T-helper 17 cell (primary cell): ENCODE results near the gene FRMD4B. TPM values are rescaled to one million over a fixed set of nuclear protein-coding genes. Genes with fewer than 3 reads are reported as not detected.
"Not testable (repeated sequence)": the region's sequence is repeated elsewhere in the genome, so short reads cannot be mapped to it uniquely, and the experiment has no call there.

Experiments used
- ATAC-seq: fragments of 150-1000 bp; cut with Tn5 transposase; 2 replicates; pipeline ENCODE4 v1.10.0; 2021; ENCODE audit warnings: mild to moderate bottlenecking, moderate library complexity
- DNase-seq, 3 donors: peaks; one replicate each; pipeline versions ENCODE4 v3.0.0 to v3.0.0-alpha.2; 2020 to 2021
- H3K9me3 ChIP-seq: one replicate; pipeline ENCODE4 v1.7.0; 2013; ENCODE audit warnings: low read length, mild to moderate bottlenecking; ENCODE audit not compliant: control insufficient read depth, poor library complexity, severe bottlenecking
- H3K27ac Mint-ChIP-seq: one replicate; pipeline ENCODE4 v1.8.0; 2022; ENCODE audit warnings: mild to moderate bottlenecking, moderate library complexity, mixed read lengths
- H3K27me3 Mint-ChIP-seq: one replicate; pipeline ENCODE4 v1.8.0; 2022; ENCODE audit warnings: mixed read lengths
- H3K36me3 Mint-ChIP-seq: one replicate; pipeline ENCODE4 v1.8.0; 2022; ENCODE audit warnings: low read depth, mixed read lengths
- H3K4me1 Mint-ChIP-seq: one replicate; pipeline ENCODE4 v1.8.0; 2022; ENCODE audit warnings: mild to moderate bottlenecking, mixed read lengths
- H3K4me3 Mint-ChIP-seq: one replicate; pipeline ENCODE4 v1.8.0; 2022; ENCODE audit warnings: mild to moderate bottlenecking, moderate library complexity, mixed read lengths
- total RNA-seq, 4 donors: library from RNA in 2 of 4; stranded (reverse) in 2 of 4; gene quantifications; one replicate each; pipeline ENCODE4 v1.2.3 and lab custom pipeline; 2022 to 2026

The FRMD4B gene
- total RNA-seq, 2 donors from 2014 or later: 25.6 to 36.6 TPM

GRCh38 chr3:69273896-69274295, 112.0 kb downstream of the FRMD4B start:
- H3K36me3 Mint-ChIP-seq: no peaks in the 10 kb centered on the region
- DNase-seq: no peak
- H3K27me3 Mint-ChIP-seq: peaks cover 4% of the 10 kb centered on the region
- ATAC-seq: no peak
- no peaks in the 10 kb centered on the region for H3K9me3 ChIP-seq
- H3K4me3 Mint-ChIP-seq: no peak overlapping the region
- H3K4me1 Mint-ChIP-seq: peaks cover 3% of the 10 kb centered on the region
- H3K27ac Mint-ChIP-seq: no peak overlapping the region

- Mint-ChIP-seq H3K4me1 (peaks cover 3% of the 10 kb centered on the region), H3K27ac (no peak overlapping the region), H3K36me3 (no peaks in the 10 kb centered on the region), H3K27me3 (no peaks in the 10 kb centered on the region), H3K4me3 (no peak overlapping the region)
- no peaks in the 10 kb centered on the region for H3K9me3 ChIP-seq
- ATAC-seq (no peak), DNase-seq (no peak)
These were observed 113.3 kb downstream of the FRMD4B start for GRCh38 chr3:69272556-69272955.

GRCh38 chr3:69271098-69271497, 114.8 kb downstream of the FRMD4B start:
- H3K4me1 Mint-ChIP-seq: peaks cover 3% of the 10 kb centered on the region
- no peak for DNase-seq
- H3K4me3 Mint-ChIP-seq: no peak overlapping the region
- H3K9me3 ChIP-seq: no peaks in the 10 kb centered on the region
- no peak for ATAC-seq
- no peaks in the 10 kb centered on the region for H3K36me3 Mint-ChIP-seq
- no peak overlapping the region for H3K27ac Mint-ChIP-seq
- no peaks in the 10 kb centered on the region for H3K27me3 Mint-ChIP-seq

- peaks cover 5% of the 10 kb centered on the region for H3K27me3 Mint-ChIP-seq
These were observed 119.3 kb downstream of the FRMD4B start for GRCh38 chr3:69266585-69266984.

GRCh38 chr3:69266071-69266470, 119.8 kb downstream of the FRMD4B start:
- DNase-seq, H3K27me3 Mint-ChIP-seq, H3K36me3 Mint-ChIP-seq, H3K27ac Mint-ChIP-seq, H3K9me3 ChIP-seq, H3K4me3 Mint-ChIP-seq, ATAC-seq, H3K4me1 Mint-ChIP-seq: not testable (repeated sequence)

More at GRCh38 chr3:69266585-69266984, 119.3 kb downstream of the FRMD4B start:
- ATAC-seq (no peak), DNase-seq (no peak)
- Mint-ChIP-seq H3K4me3 (no peak overlapping the region), H3K4me1 (no peaks in the 10 kb centered on the region), H3K27ac (no peak overlapping the region), H3K36me3 (no peaks in the 10 kb centered on the region)
- H3K9me3 ChIP-seq: no peaks in the 10 kb centered on the region

- ATAC-seq, H3K9me3 ChIP-seq, H3K4me1 Mint-ChIP-seq, H3K27me3 Mint-ChIP-seq, H3K4me3 Mint-ChIP-seq, H3K27ac Mint-ChIP-seq, DNase-seq, H3K36me3 Mint-ChIP-seq: not testable (repeated sequence)
These were observed 125.0 kb downstream of the FRMD4B start for GRCh38 chr3:69260843-69261405.

- ATAC-seq: no peak
- no peaks in the 10 kb centered on the region for H3K9me3 ChIP-seq
- Mint-ChIP-seq H3K36me3 (no peaks in the 10 kb centered on the region), H3K4me1 (no peaks in the 10 kb centered on the region), H3K4me3 (no peak overlapping the region), H3K27me3 (peaks cover 8% of the 10 kb centered on the region), H3K27ac (no peak overlapping the region)
- DNase-seq: no peak
These were observed 125.6 kb downstream of the FRMD4B start for GRCh38 chr3:69260216-69260787.

- H3K4me3 Mint-ChIP-seq: no peak overlapping the region
- ATAC-seq (no peak), DNase-seq (no peak)
- no peaks in the 10 kb centered on the region for H3K4me1 Mint-ChIP-seq
- peaks cover 4% of the 10 kb centered on the region for H3K27me3 Mint-ChIP-seq
- H3K27ac Mint-ChIP-seq: no peak overlapping the region
- no peaks in the 10 kb centered on the region for H3K36me3 Mint-ChIP-seq
- H3K9me3 ChIP-seq: no peaks in the 10 kb centered on the region
These were observed 126.8 kb downstream of the FRMD4B start for GRCh38 chr3:69259125-69259524.

- no peak overlapping the region for H3K27ac Mint-ChIP-seq
- peaks cover 4% of the 10 kb centered on the region for H3K27me3 Mint-ChIP-seq
- DNase-seq (no peak), ATAC-seq (no peak)
- no peaks in the 10 kb centered on the region for H3K9me3 ChIP-seq
- no peaks in the 10 kb centered on the region for H3K4me1 Mint-ChIP-seq
- H3K36me3 Mint-ChIP-seq: no peaks in the 10 kb centered on the region
- no peak overlapping the region for H3K4me3 Mint-ChIP-seq
These were observed 130.0 kb downstream of the FRMD4B start for GRCh38 chr3:69255928-69256327.

- DNase-seq: no peak
- no peaks in the 10 kb centered on the region for H3K36me3 Mint-ChIP-seq
- H3K4me3 Mint-ChIP-seq: no peak overlapping the region
- no peak for ATAC-seq
- H3K27me3 Mint-ChIP-seq: peaks cover 4% of the 10 kb centered on the region
- H3K27ac Mint-ChIP-seq: no peak overlapping the region
- H3K9me3 ChIP-seq: no peaks in the 10 kb centered on the region
- peaks cover 6% of the 10 kb centered on the region for H3K4me1 Mint-ChIP-seq
These were observed 131.5 kb downstream of the FRMD4B start for GRCh38 chr3:69254351-69254750.

GRCh38 chr3:69252631-69253030, 133.3 kb downstream of the FRMD4B start:
- Mint-ChIP-seq H3K36me3 (no peaks in the 10 kb centered on the region), H3K4me3 (no peak overlapping the region), H3K27me3 (peaks cover 4% of the 10 kb centered on the region), H3K4me1 (peaks cover 12% of the 10 kb centered on the region), H3K27ac (no peak overlapping the region)
- no peaks in the 10 kb centered on the region for H3K9me3 ChIP-seq
- DNase-seq (no peak), ATAC-seq (no peak)

- H3K36me3 Mint-ChIP-seq: no peaks in the 10 kb centered on the region
These were observed 133.7 kb downstream of the FRMD4B start for GRCh38 chr3:69252141-69252540.

GRCh38 chr3:69251078-69251805, 134.6 kb downstream of the FRMD4B start:
- Mint-ChIP-seq H3K36me3 (no peaks in the 10 kb centered on the region), H3K4me1 (peaks cover 12% of the 10 kb centered on the region), H3K27me3 (peaks cover 4% of the 10 kb centered on the region), H3K27ac (no peak overlapping the region), H3K4me3 (no peak overlapping the region)
- no peaks in the 10 kb centered on the region for H3K9me3 ChIP-seq
- DNase-seq (no peak), ATAC-seq (no peak)

More at GRCh38 chr3:69252141-69252540, 133.7 kb downstream of the FRMD4B start:
- peaks cover 4% of the 10 kb centered on the region for H3K27me3 Mint-ChIP-seq
- H3K4me3 Mint-ChIP-seq: no peak overlapping the region
- H3K4me1 Mint-ChIP-seq: peaks cover 12% of the 10 kb centered on the region
- H3K9me3 ChIP-seq: no peaks in the 10 kb centered on the region
- ATAC-seq: no peak
- no peak overlapping the region for H3K27ac Mint-ChIP-seq
- no peak for DNase-seq
